PC-9 (cell line): ENCODE data around the gene TENT5C. TPM values are rescaled to one million over a fixed set of nuclear protein-coding genes. Genes with fewer than 3 reads are reported as not detected.

Experiments used
- BruUV-seq: library from RNA; stranded (reverse); fragments of 400-500 nt; replicated peaks from 2 replicates; lab custom pipeline; 2021; lab: Mats Ljungman, UMichigan
- CTCF ChIA-PET: fragments of 300-600 bp; sonication (Branson Sonifier 250); formaldehyde crosslinking; loops from one replicate; lab custom pipeline; 2022; ENCODE audit warnings: antibody characterized with exemption; lab: Charles Lee
- POLR2A ChIA-PET: fragments of 300-600 bp; sonication (Branson Sonifier 250); formaldehyde crosslinking; loops from one replicate; lab custom pipeline; 2022; ENCODE audit warnings: antibody characterized with exemption; ENCODE audit not compliant: unreplicated experiment; lab: Charles Lee
- DNase-seq, 2 experiments: peaks; one replicate each; pipeline versions ENCODE4 v3.0.0 to v3.0.0-alpha.2; 2015 to 2022; ENCODE audit warnings: mixed read lengths in 1 of 2
- H2AFZ ChIP-seq: fragments of 200-600 bp; sonication (generic); 2 replicates; pipeline ENCODE4 v1.8.1; 2017; ENCODE audit warnings: antibody characterized with exemption
- H3F3A ChIP-seq: fragments of 200-600 bp; sonication (generic); 2 replicates; pipeline ENCODE4 v1.8.1; 2017; ENCODE audit warnings: antibody characterized with exemption, mild to moderate bottlenecking, low read depth; ENCODE audit not compliant: insufficient read depth
- H3K27ac ChIP-seq: fragments of 200-600 bp; sonication (generic); 2 replicates; pipeline ENCODE4 v1.6.1; 2016; ENCODE audit warnings: mixed run types
- H3K27me3 ChIP-seq: fragments of 200-600 bp; sonication (generic); 2 replicates; pipeline ENCODE4 v1.6.1; 2016; ENCODE audit warnings: low read depth, mixed run types; ENCODE audit not compliant: insufficient read depth
- H3K36me3 ChIP-seq: fragments of 200-600 bp; sonication (generic); 2 replicates; pipeline ENCODE4 v1.6.1; 2016; ENCODE audit warnings: low read depth, mixed run types
- H3K4me1 ChIP-seq: fragments of 200-600 bp; sonication (generic); replicated peaks from 2 replicates; pipeline ENCODE4 v1.6.1; 2016; ENCODE audit warnings: mixed run types; ENCODE audit not compliant: insufficient read depth
- H3K4me2 ChIP-seq: fragments of 200-600 bp; sonication (generic); 2 replicates; pipeline ENCODE4 v1.6.1; 2017; ENCODE audit warnings: mixed run types
- H3K4me3 ChIP-seq: fragments of 200-600 bp; sonication (generic); 2 replicates; pipeline ENCODE4 v1.6.1; 2016; ENCODE audit warnings: mixed run types
- H3K79me2 ChIP-seq: fragments of 200-600 bp; sonication (generic); 2 replicates; pipeline ENCODE4 v1.6.1; 2017; ENCODE audit warnings: low read depth, mixed run types
- H3K9me2 ChIP-seq: fragments of 200-600 bp; sonication (generic); 2 replicates; pipeline ENCODE4 v1.8.1; 2017; ENCODE audit warnings: mild to moderate bottlenecking; ENCODE audit not compliant: insufficient read depth
- H3K9me3 ChIP-seq: fragments of 200-600 bp; sonication (generic); 2 replicates; pipeline ENCODE4 v1.8.1; 2016; ENCODE audit warnings: low read depth; ENCODE audit not compliant: insufficient read depth
- H4K20me1 ChIP-seq: fragments of 200-600 bp; sonication (generic); 2 replicates; pipeline ENCODE4 v1.8.1; 2017; ENCODE audit not compliant: insufficient read depth
- EZH2 ChIP-seq: fragments of 200-600 bp; sonication (generic); IDR thresholded peaks from 2 replicates; pipeline ENCODE4 v1.8.0; 2017; ENCODE audit warnings: antibody characterized with exemption, low read depth
- intact Hi-C: fragments of 100-400 bp; cut with micrococcal nuclease; formaldehyde crosslinking; loops from one replicate; pipeline ENCODE4 v1.10.0; 2022; ENCODE audit not compliant: unreplicated experiment
- total RNA-seq: library from RNA; stranded (reverse); gene quantifications from 2 replicates; pipeline ENCODE4 v1.2.3, GENCODE V29; 2021
- TF ChIP-seq, protein P1 (sequence below): fragments of 200-600 bp; sonication (generic); conservative IDR thresholded peaks from 2 replicates; pipeline ENCODE4 v1.6.1; 2017; ENCODE audit warnings: mixed run types, antibody characterized with exemption, mild to moderate bottlenecking, moderate library complexity

The TENT5C gene
- total RNA-seq, 1 experiment from 2014 or later = 4.3 TPM

DNA sequence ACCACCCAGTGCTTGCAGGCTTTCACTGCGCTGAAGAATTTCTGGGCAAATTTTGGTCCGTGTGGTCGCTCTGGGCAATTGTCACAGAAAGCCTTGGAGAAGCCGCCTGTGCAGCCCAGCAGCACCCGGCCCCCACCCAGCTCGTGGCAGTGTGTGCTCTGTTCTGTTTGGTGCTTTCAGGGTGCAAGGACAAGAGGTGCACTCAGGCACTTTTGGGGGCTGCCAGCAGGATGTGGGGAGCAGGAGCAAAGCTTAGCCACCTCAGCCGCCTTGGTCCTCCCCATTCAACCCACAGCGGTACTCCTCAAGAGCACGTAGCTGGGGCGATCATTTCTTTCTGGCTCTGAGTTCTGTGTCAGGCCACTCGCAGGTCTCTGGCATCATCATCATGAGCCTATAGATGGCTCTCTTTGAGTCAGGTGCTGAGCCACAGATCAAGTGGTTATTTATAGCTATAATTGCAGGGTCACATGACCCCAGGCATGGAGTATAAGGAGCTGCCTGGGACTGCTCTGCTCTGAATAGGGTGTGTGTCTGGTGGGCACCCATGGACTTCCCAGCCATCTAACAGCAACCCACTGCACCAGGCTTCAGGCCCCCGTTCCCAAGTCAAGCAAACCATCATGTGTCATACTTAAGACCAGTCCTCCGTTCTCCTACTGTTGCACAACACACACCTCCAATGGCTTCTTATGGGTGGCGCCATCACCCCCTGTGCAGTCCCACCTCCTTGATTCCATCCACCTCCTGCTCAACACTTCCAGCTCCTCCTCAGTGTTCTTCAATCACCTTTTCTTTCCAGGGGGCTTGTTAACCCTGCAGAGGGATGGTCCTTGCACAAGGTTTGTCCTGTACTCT, 18.1 kb upstream of the TENT5C start:
- H3K27me3 ChIP-seq = no peaks in the 10 kb centered on the region
- H3F3A ChIP-seq = peaks cover 14% of the 10 kb centered on the region; the same call in 1 of the 2 replicates
- DNase-seq = no peak
- no peak overlapping the region for H3K27ac ChIP-seq
- H3K9me3 ChIP-seq = no peaks in the 10 kb centered on the region
- H3K4me3 ChIP-seq = no peak overlapping the region
- CTCF ChIA-PET = no interaction called here
- H4K20me1 ChIP-seq = no peaks in the 10 kb centered on the region
- BruUV-seq = no TSS peak
- intact Hi-C loops = no loop called here
- POLR2A ChIA-PET = no interaction called here
- TF ChIP-seq, protein P1, sequence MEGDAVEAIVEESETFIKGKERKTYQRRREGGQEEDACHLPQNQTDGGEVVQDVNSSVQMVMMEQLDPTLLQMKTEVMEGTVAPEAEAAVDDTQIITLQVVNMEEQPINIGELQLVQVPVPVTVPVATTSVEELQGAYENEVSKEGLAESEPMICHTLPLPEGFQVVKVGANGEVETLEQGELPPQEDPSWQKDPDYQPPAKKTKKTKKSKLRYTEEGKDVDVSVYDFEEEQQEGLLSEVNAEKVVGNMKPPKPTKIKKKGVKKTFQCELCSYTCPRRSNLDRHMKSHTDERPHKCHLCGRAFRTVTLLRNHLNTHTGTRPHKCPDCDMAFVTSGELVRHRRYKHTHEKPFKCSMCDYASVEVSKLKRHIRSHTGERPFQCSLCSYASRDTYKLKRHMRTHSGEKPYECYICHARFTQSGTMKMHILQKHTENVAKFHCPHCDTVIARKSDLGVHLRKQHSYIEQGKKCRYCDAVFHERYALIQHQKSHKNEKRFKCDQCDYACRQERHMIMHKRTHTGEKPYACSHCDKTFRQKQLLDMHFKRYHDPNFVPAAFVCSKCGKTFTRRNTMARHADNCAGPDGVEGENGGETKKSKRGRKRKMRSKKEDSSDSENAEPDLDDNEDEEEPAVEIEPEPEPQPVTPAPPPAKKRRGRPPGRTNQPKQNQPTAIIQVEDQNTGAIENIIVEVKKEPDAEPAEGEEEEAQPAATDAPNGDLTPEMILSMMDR = no peak
- TF ChIP-seq EZH2 = no peak
- H3K4me2 ChIP-seq = no peak overlapping the region
- H3K4me1 ChIP-seq = peaks cover 21% of the 10 kb centered on the region
- H3K79me2 ChIP-seq = no peaks in the 10 kb centered on the region
- H3K36me3 ChIP-seq = no peaks in the 10 kb centered on the region
- H2AFZ ChIP-seq = no peak overlapping the region
- no peaks in the 10 kb centered on the region for H3K9me2 ChIP-seq

DNA sequence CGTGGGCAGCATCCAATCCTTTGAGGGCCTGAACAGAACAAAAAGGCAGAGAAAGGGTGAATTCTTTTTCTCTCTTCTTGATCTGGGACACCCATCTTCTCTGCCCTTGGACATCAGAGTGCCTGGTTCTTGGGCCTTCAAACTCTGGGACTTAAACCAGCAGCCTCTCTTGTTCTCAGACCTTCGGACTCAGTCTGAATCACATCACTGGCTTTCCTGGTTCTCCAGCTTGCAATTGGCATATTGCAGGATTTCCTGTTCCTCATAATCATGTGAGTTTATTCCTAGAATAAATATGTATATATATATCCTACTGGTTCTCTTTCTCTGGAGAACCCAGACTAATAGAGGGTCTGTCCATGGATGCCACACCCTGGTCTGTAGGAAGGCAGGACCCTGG, 16.3 kb upstream of the TENT5C start:
- Histone ChIP-seq H3K27ac (no peak overlapping the region), H3K27me3 (no peaks in the 10 kb centered on the region), H3K79me2 (no peaks in the 10 kb centered on the region), H4K20me1 (no peaks in the 10 kb centered on the region), H3K9me3 (no peaks in the 10 kb centered on the region), H2AFZ (no peak overlapping the region), H3K4me3 (no peak overlapping the region), H3K4me1 (peaks cover 21% of the 10 kb centered on the region), H3K36me3 (no peaks in the 10 kb centered on the region), H3K4me2 (no peak overlapping the region; the same call in 1 of the 2 replicates), H3K9me2 (no peaks in the 10 kb centered on the region), H3F3A (peaks cover 10% of the 10 kb centered on the region; the same call in 1 of the 2 replicates)
- DNase-seq = no peak
- intact Hi-C loops = no loop called here
- POLR2A ChIA-PET = no interaction called here
- BruUV-seq = no TSS peak
- no peak for TF ChIP-seq EZH2
- TF ChIP-seq, protein P1 = no peak
- CTCF ChIA-PET = interaction anchor here (1.0 kb wide), 1 partner anchor 54 kb away, joined by 6 read pairs; no protein-coding TSS in a partner anchor

DNA sequence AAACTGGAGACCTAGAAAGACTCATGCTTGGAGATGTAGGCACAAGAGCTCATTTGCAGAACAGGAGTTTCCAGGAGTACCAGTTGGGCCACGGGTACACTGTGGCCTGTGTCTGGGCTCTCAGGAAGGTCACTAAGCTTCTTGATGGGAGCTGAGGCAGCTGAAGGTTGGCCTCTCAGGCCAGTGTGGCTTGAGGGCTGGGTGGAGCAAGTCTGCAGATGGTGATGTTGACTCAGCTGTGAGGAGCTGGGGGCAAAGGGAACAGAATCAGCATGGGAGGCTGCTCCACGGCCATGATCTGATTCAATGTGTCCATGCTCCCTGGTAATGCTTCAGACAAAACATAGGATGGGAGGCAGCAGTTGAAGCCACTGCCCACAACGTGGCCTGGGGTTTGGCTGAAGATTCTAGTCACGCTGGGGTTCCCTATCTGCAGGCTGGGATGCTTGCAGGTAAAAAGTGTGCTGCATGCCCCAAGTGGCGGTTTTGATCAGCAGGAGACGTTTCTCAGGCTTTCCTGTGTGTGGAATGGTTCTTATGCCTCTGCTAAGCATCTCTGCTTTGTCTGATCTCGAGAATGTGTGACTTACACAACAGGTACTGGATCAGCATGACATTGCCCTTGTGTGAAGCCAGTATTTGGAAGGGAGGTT, 15.4 kb upstream of the TENT5C start:
- H3F3A ChIP-seq = peaks cover 10% of the 10 kb centered on the region; the same call in 1 of the 2 replicates
- no TSS peak for BruUV-seq
- CTCF ChIA-PET = interaction anchor here (1.0 to 1.3 kb wide), 2 partner anchors 55 to 164 kb away, joined by 6 to 8 read pairs; no protein-coding TSS in a partner anchor
- no peak overlapping the region for H3K27ac ChIP-seq
- TF ChIP-seq, protein P1 = no peak
- no peak for TF ChIP-seq EZH2
- POLR2A ChIA-PET = no interaction called here
- H3K79me2 ChIP-seq = no peaks in the 10 kb centered on the region
- no peak overlapping the region for H2AFZ ChIP-seq
- no peaks in the 10 kb centered on the region for H3K36me3 ChIP-seq
- no peaks in the 10 kb centered on the region for H3K27me3 ChIP-seq
- intact Hi-C loops = no loop called here
- no peaks in the 10 kb centered on the region for H3K9me3 ChIP-seq
- peaks cover 21% of the 10 kb centered on the region for H3K4me1 ChIP-seq
- DNase-seq = peak in 1 of 2 experiments; percentile 48
- H3K4me3 ChIP-seq = no peak overlapping the region
- no peaks in the 10 kb centered on the region for H4K20me1 ChIP-seq
- peak overlapping the region; percentile 8; the same call in 1 of the 2 replicates for H3K4me2 ChIP-seq
- no peaks in the 10 kb centered on the region for H3K9me2 ChIP-seq
